ENCODE data around the gene PCDHA1.

PCDHA1 gene

GRCh38 chr5:140965905-140966292 is 180.0 kb downstream of the PCDHA1 start:
- no peak for DNase-seq (ENCODE audit: low read depth)
- no peak overlapping the region for H3K4me3 ChIP-seq (ENCODE audit: low read depth, low read length)
- no peak for TF ChIP-seq CTCF (IDR thresholded peaks at IDR 0.05; ENCODE audit: low read depth, low read length, missing control alignments)

- TF ChIP-seq CTCF (IDR thresholded peaks at IDR 0.05; ENCODE audit: low read depth, low read length, missing control alignments) = no peak
- no peak for DNase-seq (ENCODE audit: low read depth)
These were observed 180.6 kb downstream of the PCDHA1 start, which contains the start of gene PCDHAC2 for GRCh38 chr5:140966293-140967225. PCDHAC2 (plus strand) TSS chr5:140966476; CDS start chr5:140966767, 291 bp downstream.

GRCh38 chr5:140967226-140967893 is 181.4 kb downstream of the PCDHA1 start:
- H3K4me3 ChIP-seq (ENCODE audit: low read depth, low read length) = no peak overlapping the region
- no peak for DNase-seq (ENCODE audit: low read depth)

More at GRCh38 chr5:140966293-140967225, 180.6 kb downstream of the PCDHA1 start, which contains the start of gene PCDHAC2:
- H3K4me3 ChIP-seq (ENCODE audit: low read depth, low read length) = no peak within 1 kb of the TSS

GRCh38 chr5:140969880-140970279 is 183.9 kb downstream of the PCDHA1 start:
- no peak overlapping the region for H3K4me3 ChIP-seq (ENCODE audit: low read depth, low read length)
- no peak for DNase-seq (ENCODE audit: low read depth)
- no peak for TF ChIP-seq CTCF (IDR thresholded peaks at IDR 0.05; ENCODE audit: low read depth, low read length, missing control alignments)

More at GRCh38 chr5:140967226-140967893, 181.4 kb downstream of the PCDHA1 start:
- TF ChIP-seq CTCF (IDR thresholded peaks at IDR 0.05; ENCODE audit: low read depth, low read length, missing control alignments) = no peak

- no peak for DNase-seq (ENCODE audit: low read depth)
- H3K4me3 ChIP-seq (ENCODE audit: low read depth, low read length) = no peak overlapping the region
- TF ChIP-seq CTCF (IDR thresholded peaks at IDR 0.05; ENCODE audit: low read depth, low read length, missing control alignments) = no peak
These were observed 187.6 kb downstream of the PCDHA1 start for GRCh38 chr5:140973550-140973949.

- no peak overlapping the region for H3K4me3 ChIP-seq (ENCODE audit: low read depth, low read length)
- no peak for DNase-seq (ENCODE audit: low read depth)
- TF ChIP-seq CTCF (IDR thresholded peaks at IDR 0.05; ENCODE audit: low read depth, low read length, missing control alignments) = no peak
These were observed 191.1 kb downstream of the PCDHA1 start for GRCh38 chr5:140977003-140977402.
